H1 (cell line): Measurements from ENCODE around the gene RNF5.

Experiments
- EZH2 ChIP-seq: fragments of 200-600 bp; sonication (generic); IDR thresholded peaks from 2 replicates; pipeline ENCODE4 v1.7.1; 2012; ENCODE audit warnings: low read depth, mild to moderate bottlenecking, moderate library complexity, low read length, inconsistent platforms; ENCODE audit not compliant: severe bottlenecking
- GTF2F1 ChIP-seq: IDR thresholded peaks from 2 replicates; pipeline ENCODE4 v1.6.1; 2012; ENCODE audit warnings: low read depth, low read length, improper control_type of control experiment, borderline replicate concordance
- JUND ChIP-seq: IDR thresholded peaks from 2 replicates; pipeline ENCODE4 v1.6.1; 2011; ENCODE audit warnings: mild to moderate bottlenecking, improper control_type of control experiment, low read length
- KDM5A ChIP-seq: fragments of 200-600 bp; IDR thresholded peaks from 2 replicates; pipeline ENCODE4 v1.7.1; 2012; ENCODE audit warnings: mild to moderate bottlenecking, low read length, inconsistent platforms, mixed read lengths
- NRF1 ChIP-seq: IDR thresholded peaks from 2 replicates; pipeline ENCODE4 v1.6.1; 2011; ENCODE audit warnings: mild to moderate bottlenecking, low read depth, low read length, improper control_type of control experiment
- SP1 ChIP-seq: IDR thresholded peaks from 2 replicates; pipeline ENCODE4 v1.6.1; 2011; ENCODE audit warnings: low read depth, low read length
- SP4 ChIP-seq: IDR thresholded peaks from 2 replicates; pipeline ENCODE4 v1.6.1; 2012; ENCODE audit warnings: low read length, inconsistent platforms
- SRF ChIP-seq: IDR thresholded peaks from 2 replicates; pipeline ENCODE4 v1.6.1; 2011; ENCODE audit warnings: mild to moderate bottlenecking, low read depth, low read length, moderate library complexity
- TAF1 ChIP-seq: IDR thresholded peaks from 2 replicates; pipeline ENCODE4 v1.6.1; 2011; ENCODE audit warnings: mild to moderate bottlenecking, low read depth, low read length
- TEAD4 ChIP-seq: IDR thresholded peaks from 2 replicates; pipeline ENCODE4 v1.6.1; 2012; ENCODE audit warnings: low read depth, low read length, inconsistent platforms, mixed read lengths
- TF ChIP-seq, protein P1 (sequence below), 3 experiments: IDR thresholded peaks; 1 replicate in 2 of 3; 2 replicates in 1 of 3; pipeline versions ENCODE4 v1.5.1 to v1.6.1; 2011; ENCODE audit warnings: low read length in 3 of 3, mild to moderate bottlenecking in 3 of 3, inconsistent platforms in 2 of 3, low read depth in 1 of 3, moderate library complexity in 1 of 3; ENCODE audit not compliant: insufficient read depth in 1 of 3; ENCODE audit errors: control extremely low read depth in 1 of 3
- TF ChIP-seq, protein P2 (sequence below): IDR thresholded peaks from 2 replicates; pipeline ENCODE4 v1.6.1; 2012; ENCODE audit warnings: inconsistent platforms
- TF ChIP-seq, protein P3 (sequence below): IDR thresholded peaks from 2 replicates; pipeline ENCODE4 v1.6.1; 2011; ENCODE audit warnings: low read depth, mild to moderate bottlenecking, low read length; ENCODE audit not compliant: insufficient read depth

DNA sequence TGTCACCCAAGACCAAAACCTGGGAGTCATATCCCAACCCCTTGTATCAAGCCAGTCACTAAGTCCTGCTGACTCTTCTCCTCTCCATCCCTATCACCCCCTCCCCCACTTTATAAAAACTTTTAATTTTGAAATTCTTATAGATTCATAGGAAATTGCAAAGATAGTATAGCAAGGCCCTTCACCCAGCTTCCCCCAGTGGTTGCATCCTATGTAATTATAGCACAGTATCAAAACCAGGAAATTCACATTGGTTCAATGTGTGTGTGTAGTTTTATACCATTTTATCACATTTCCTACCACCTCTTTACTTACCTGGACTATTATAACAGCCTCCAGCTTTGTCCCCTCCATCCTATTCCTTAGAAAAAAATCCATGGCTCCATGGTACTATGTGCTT is 20.2 kb upstream of the RNF5 start:
- TF ChIP-seq, protein P1, sequence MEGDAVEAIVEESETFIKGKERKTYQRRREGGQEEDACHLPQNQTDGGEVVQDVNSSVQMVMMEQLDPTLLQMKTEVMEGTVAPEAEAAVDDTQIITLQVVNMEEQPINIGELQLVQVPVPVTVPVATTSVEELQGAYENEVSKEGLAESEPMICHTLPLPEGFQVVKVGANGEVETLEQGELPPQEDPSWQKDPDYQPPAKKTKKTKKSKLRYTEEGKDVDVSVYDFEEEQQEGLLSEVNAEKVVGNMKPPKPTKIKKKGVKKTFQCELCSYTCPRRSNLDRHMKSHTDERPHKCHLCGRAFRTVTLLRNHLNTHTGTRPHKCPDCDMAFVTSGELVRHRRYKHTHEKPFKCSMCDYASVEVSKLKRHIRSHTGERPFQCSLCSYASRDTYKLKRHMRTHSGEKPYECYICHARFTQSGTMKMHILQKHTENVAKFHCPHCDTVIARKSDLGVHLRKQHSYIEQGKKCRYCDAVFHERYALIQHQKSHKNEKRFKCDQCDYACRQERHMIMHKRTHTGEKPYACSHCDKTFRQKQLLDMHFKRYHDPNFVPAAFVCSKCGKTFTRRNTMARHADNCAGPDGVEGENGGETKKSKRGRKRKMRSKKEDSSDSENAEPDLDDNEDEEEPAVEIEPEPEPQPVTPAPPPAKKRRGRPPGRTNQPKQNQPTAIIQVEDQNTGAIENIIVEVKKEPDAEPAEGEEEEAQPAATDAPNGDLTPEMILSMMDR (IDR thresholded peaks at IDR 0.05; ENCODE audit: control extremely low read depth in 1 of 3, insufficient read depth in 1 of 3, low read depth in 1 of 3, low read length in 3 of 3): no peak
- no peak for TF ChIP-seq SP4
- no peak for TF ChIP-seq SRF
- no peak for TF ChIP-seq JUND
- no peak for TF ChIP-seq KDM5A
- TF ChIP-seq TAF1: no peak
- TF ChIP-seq, protein P2, sequence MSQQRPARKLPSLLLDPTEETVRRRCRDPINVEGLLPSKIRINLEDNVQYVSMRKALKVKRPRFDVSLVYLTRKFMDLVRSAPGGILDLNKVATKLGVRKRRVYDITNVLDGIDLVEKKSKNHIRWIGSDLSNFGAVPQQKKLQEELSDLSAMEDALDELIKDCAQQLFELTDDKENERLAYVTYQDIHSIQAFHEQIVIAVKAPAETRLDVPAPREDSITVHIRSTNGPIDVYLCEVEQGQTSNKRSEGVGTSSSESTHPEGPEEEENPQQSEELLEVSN: no peak
- TF ChIP-seq EZH2: no peak
- no peak for TF ChIP-seq NRF1
- no peak for TF ChIP-seq SP1
- no peak for TF ChIP-seq GTF2F1
- TF ChIP-seq, protein P3, sequence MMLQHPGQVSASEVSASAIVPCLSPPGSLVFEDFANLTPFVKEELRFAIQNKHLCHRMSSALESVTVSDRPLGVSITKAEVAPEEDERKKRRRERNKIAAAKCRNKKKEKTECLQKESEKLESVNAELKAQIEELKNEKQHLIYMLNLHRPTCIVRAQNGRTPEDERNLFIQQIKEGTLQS: no peak
- TF ChIP-seq TEAD4: no peak
